GM12878 (cell line): Measurements from ENCODE around the gene LCE3E. TPM values are rescaled to one million over a fixed set of nuclear protein-coding genes. Genes with fewer than 3 reads are reported as not detected.

ENCODE experiments used
- ATAC-seq: fragments of 200-7000 bp; cut with Tn5 transposase; 3 replicates; pipeline ENCODE4 v1.9.1; 2020; ENCODE audit warnings: mild to moderate bottlenecking, moderate library complexity
- BruUV-seq: library from RNA; stranded (reverse); fragments of 400-500 nt; replicated peaks from 2 replicates; lab custom pipeline; 2021; lab: Mats Ljungman, UMichigan
- CTCF ChIA-PET: fragments of 300-600 bp; sonication (Branson Sonifier 250); formaldehyde crosslinking; extraction: SDS; loops from one replicate; lab custom pipeline; 2021; ENCODE audit warnings: inconsistent platforms; lab: Yijun Ruan, JAX
- POLR2A ChIA-PET: fragments of 350-600 bp; formaldehyde crosslinking; extraction: SDS; loops from one replicate; lab custom pipeline; 2021; ENCODE audit warnings: inconsistent platforms; lab: Charles Lee
- RAD21 ChIA-PET: fragments of 300-600 bp; sonication (Branson Sonifier 250); formaldehyde crosslinking; loops from one replicate; lab custom pipeline; 2023; ENCODE audit warnings: antibody characterized with exemption; ENCODE audit not compliant: unreplicated experiment; lab: Charles Lee
- SMC1A ChIA-PET: fragments of 300-600 bp; sonication (Branson Sonifier 250); formaldehyde crosslinking; loops from one replicate; lab custom pipeline; 2023; ENCODE audit not compliant: unreplicated experiment, uncharacterized antibody; lab: Charles Lee
- DNase-seq: peaks from one replicate; pipeline ENCODE4 v3.0.0-alpha.2; 2011; ENCODE audit warnings: low read depth, low spot score
- FAIRE-seq: peaks from 3 replicates; lab custom pipeline; 2011; peaks lifted over from hg19 to GRCh38; lab: Jason Lieb, UNC
- H2AFZ ChIP-seq: 2 replicates; pipeline ENCODE4 v1.6.0; 2011; ENCODE audit warnings: low read depth, low read length, control low read depth; ENCODE audit not compliant: control insufficient read depth
- H3K27ac ChIP-seq: 2 replicates; pipeline ENCODE4 v1.5.1; 2011; ENCODE audit warnings: control low read depth; ENCODE audit not compliant: control insufficient read depth, insufficient read depth
- H3K27me3 ChIP-seq, 2 experiments: replicated peaks in 1 of 2; 2 replicates each; pipeline versions ENCODE4 v1.6.0 to v1.6.1; 2011; ENCODE audit warnings: low read length in 1 of 2; ENCODE audit not compliant: control insufficient read depth in 2 of 2, insufficient read depth in 2 of 2
- H3K36me3 ChIP-seq, 2 experiments: 2 replicates each; pipeline ENCODE4 v1.5.1; 2011; ENCODE audit warnings: low read length in 1 of 2; ENCODE audit not compliant: control insufficient read depth in 2 of 2, insufficient read depth in 2 of 2
- H3K4me1 ChIP-seq: 2 replicates; pipeline ENCODE4 v1.6.1; 2011; ENCODE audit warnings: mild to moderate bottlenecking, low read length, moderate library complexity, mixed read lengths; ENCODE audit not compliant: control insufficient read depth, insufficient read depth
- H3K4me2 ChIP-seq: 2 replicates; pipeline ENCODE4 v1.6.0; 2011; ENCODE audit warnings: control low read depth; ENCODE audit not compliant: control insufficient read depth, insufficient read depth
- H3K4me3 ChIP-seq: fragments of 200-600 bp; sonication (generic); 2 replicates; pipeline ENCODE4 v1.5.1; 2016
- H3K79me2 ChIP-seq: 2 replicates; pipeline ENCODE4 v1.6.0; 2011; ENCODE audit warnings: low read length; ENCODE audit not compliant: control insufficient read depth, insufficient read depth
- H3K9ac ChIP-seq: 2 replicates; pipeline ENCODE4 v1.8.0; 2011; ENCODE audit warnings: low read length, control low read depth, mixed read lengths; ENCODE audit not compliant: control insufficient read depth, insufficient read depth
- H3K9me3 ChIP-seq: replicated peaks from 3 replicates; pipeline ENCODE4 v1.5.1; 2011; ENCODE audit warnings: mild to moderate bottlenecking, low read length; ENCODE audit not compliant: control insufficient read depth, insufficient read depth
- H4K20me1 ChIP-seq: 2 replicates; pipeline ENCODE4 v1.6.0; 2011; ENCODE audit not compliant: control insufficient read depth, insufficient read depth
- ASH2L ChIP-seq: fragments of 300-600, 200-600 bp; sonication (generic); IDR thresholded peaks from 2 replicates; pipeline ENCODE4 v1.6.1; 2017; ENCODE audit warnings: low read depth, mild to moderate bottlenecking, borderline replicate concordance
- CBFB ChIP-seq: IDR thresholded peaks from 2 replicates; pipeline ENCODE4 v1.6.1; 2016; ENCODE audit warnings: antibody characterized with exemption, low read depth
- CBX5 ChIP-seq: sonication (generic); IDR thresholded peaks from 2 replicates; pipeline ENCODE4 v1.6.1; 2016; ENCODE audit warnings: low read depth, moderate library complexity, mild to moderate bottlenecking, inconsistent platforms
- EGR1 ChIP-seq, 2 experiments: IDR thresholded peaks; 1 replicate in 1 of 2; 2 replicates in 1 of 2; pipeline ENCODE4 v1.6.1; 2011 to 2012; ENCODE audit warnings: low read depth in 2 of 2, low read length in 2 of 2, borderline replicate concordance in 1 of 2, mild to moderate bottlenecking in 1 of 2, moderate library complexity in 1 of 2
- FOS ChIP-seq: IDR thresholded peaks from 3 replicates; pipeline ENCODE4 v1.6.1; 2011; ENCODE audit warnings: borderline replicate concordance; ENCODE audit not compliant: insufficient read length; ENCODE audit errors: extremely low read depth
- FOXM1 ChIP-seq: IDR thresholded peaks from 2 replicates; pipeline ENCODE4 v1.6.1; 2012; ENCODE audit warnings: low read depth, mild to moderate bottlenecking, inconsistent platforms, low read length, moderate library complexity
- IKZF1 ChIP-seq: fragments of 450-650 bp; conservative IDR thresholded peaks from 2 replicates; pipeline ENCODE4 v1.6.1; 2017; ENCODE audit warnings: antibody characterized with exemption, mild to moderate bottlenecking
- IKZF2 ChIP-seq, 2 experiments: fragments of 450-650 bp; IDR thresholded peaks; 2 replicates each; pipeline ENCODE4 v1.6.1; 2017; ENCODE audit warnings: mild to moderate bottlenecking in 2 of 2, moderate library complexity in 2 of 2
- IRF5 ChIP-seq: fragments of 450-650 bp; IDR thresholded peaks from 2 replicates; pipeline ENCODE4 v1.6.1; 2017; ENCODE audit warnings: borderline replicate concordance
- MAX ChIP-seq: IDR thresholded peaks from 2 replicates; pipeline ENCODE4 v1.6.1; 2012; ENCODE audit warnings: low read depth, low read length, improper control_type of control experiment
- MTA3 ChIP-seq: IDR thresholded peaks from 2 replicates; pipeline ENCODE4 v1.6.1; 2012; ENCODE audit warnings: low read length, inconsistent platforms, borderline replicate concordance
- NFYB ChIP-seq: IDR thresholded peaks from 2 replicates; pipeline ENCODE4 v1.6.1; 2011; ENCODE audit warnings: low read depth, mild to moderate bottlenecking, low read length, improper control_type of control experiment, moderate library complexity; ENCODE audit not compliant: insufficient read depth
- NR2C2 ChIP-seq: IDR thresholded peaks from 2 replicates; pipeline ENCODE4 v1.6.1; 2011; ENCODE audit warnings: borderline replicate concordance, low read depth; ENCODE audit not compliant: control insufficient read depth, insufficient read length
- PML ChIP-seq: IDR thresholded peaks from 2 replicates; pipeline ENCODE4 v1.6.1; 2012; ENCODE audit warnings: low read length, inconsistent platforms
- RBBP5 ChIP-seq: fragments of 200-600 bp; sonication (generic); conservative IDR thresholded peaks from 2 replicates; pipeline ENCODE4 v1.6.1; 2016
- SIX5 ChIP-seq: IDR thresholded peaks from 2 replicates; pipeline ENCODE4 v1.6.1; 2011; ENCODE audit warnings: mild to moderate bottlenecking, low read depth, low read length, moderate library complexity; ENCODE audit not compliant: severe bottlenecking
- SMAD5 ChIP-seq: IDR thresholded peaks from 2 replicates; pipeline ENCODE4 v1.6.1; 2016; ENCODE audit warnings: antibody characterized with exemption, low read depth
- STAT3 ChIP-seq: IDR thresholded peaks from 2 replicates; pipeline ENCODE4 v1.6.1; 2011; ENCODE audit warnings: low read depth, low read length, improper control_type of control experiment
- YY1 ChIP-seq: IDR thresholded peaks from 2 replicates; pipeline ENCODE4 v1.6.1; 2011; ENCODE audit warnings: low read depth, mild to moderate bottlenecking, low read length
- ZSCAN29 ChIP-seq: fragments of 450-650 bp; IDR thresholded peaks from 2 replicates; pipeline ENCODE4 v1.6.1; 2017; ENCODE audit warnings: mild to moderate bottlenecking, moderate library complexity
- WGBS: methylation state at CpG from one replicate; pipeline ENCODE4 v1.1.6; 2016; ENCODE audit warnings: low lambda C conversion rate; ENCODE audit not compliant: insufficient replicate concordance, insufficient coverage; ENCODE audit errors: missing lambda C conversion rate; 5-methylcytosine and 5-hydroxymethylcytosine counted together
- in situ Hi-C: fragments of 300-500 bp; cut with MboI; formaldehyde crosslinking; loops from 9 replicates; pipeline ENCODE4 v1.14.3; 2018; ENCODE audit warnings: mixed read lengths
- intact Hi-C: fragments of 100-400 bp; cut with micrococcal nuclease; formaldehyde crosslinking; loops from one replicate; pipeline ENCODE4 v1.14.2; 2022; ENCODE audit not compliant: unreplicated experiment
- polyA plus RNA-seq, 11 experiments: library from polyadenylated mRNA; depleted of rRNA in 4 of 11; unstranded in 6 of 11; stranded (reverse) in 5 of 11; fragments of >200 nt; fragmentation: Nextera tagmentation in 4 of 11; fragmentation: Illumina TruSeq in 1 of 11; extraction: Ambion mirVana in 4 of 11; extraction: Trizol in 1 of 11; gene quantifications; 1 replicate in 1 of 11; 2 replicates in 10 of 11; pipeline versions ENCODE4 v1.2.1 to v1.2.3, GENCODE V29; 2011 to 2016; ENCODE audit warnings: inconsistent platforms in 2 of 11, missing spikeins in 2 of 11, low read depth in 1 of 11
- total RNA-seq, 4 experiments: library from RNA; depleted of rRNA in 3 of 4; stranded (reverse); fragments of >200 nt in 3 of 4; fragmentation: Illumina TruSeq in 1 of 4; extraction: Trizol in 1 of 4; gene quantifications; 2 replicates each; pipeline versions ENCODE4 v1.2.1 to v1.2.3, GENCODE V29; 2013 to 2021

Gene LCE3E
- total and polyA plus RNA-seq, 10 of the 15 experiments (the other 5 are each of a cell fraction or from before 2014, with no cell fraction given) = not detected

GRCh38 chr1:152596986-152597385 is 30.4 kb upstream of the LCE3E start:
- SMC1A ChIA-PET = no interaction called here
- Histone ChIP-seq H3K27ac (no peak overlapping the region), H3K4me1 (no peaks in the 10 kb centered on the region), H3K9me3 (no peaks in the 10 kb centered on the region), H3K4me2 (no peak overlapping the region), H4K20me1 (no peaks in the 10 kb centered on the region), H3K79me2 (no peaks in the 10 kb centered on the region), H3K9ac (no peak overlapping the region), H3K36me3 (no peaks in the 10 kb centered on the region), H2AFZ (no peak overlapping the region), H3K4me3 (no peak overlapping the region), H3K27me3 (no peaks in the 10 kb centered on the region)
- no peak for FAIRE-seq
- in situ Hi-C loops = no loop called here
- DNase-seq = no peak
- CTCF ChIA-PET = no interaction called here
- WGBS = 0% methylated on average over 2 of the region's 2 CpGs
- intact Hi-C loops = no loop called here
- RAD21 ChIA-PET = no interaction called here
- POLR2A ChIA-PET = no interaction called here
- no peak for ATAC-seq
- BruUV-seq = no TSS peak
- TF ChIP-seq NR2C2 (no peak), MTA3 (no peak), ASH2L (no peak), CBX5 (no peak), FOXM1 (no peak), MAX (no peak), YY1 (no peak), IRF5 (no peak), SMAD5 (no peak), EGR1 (IDR thresholded peaks at IDR 0.05; ENCODE audit: borderline replicate concordance in 1 of 2, low read depth in 2 of 2, low read length in 2 of 2) (no peak), NFYB (no peak), SIX5 (no peak), PML (no peak), ZSCAN29 (no peak), FOS (no peak), CBFB (no peak), IKZF1 (no peak), STAT3 (no peak), IKZF2 (IDR thresholded peaks at IDR 0.05) (no peak), RBBP5 (no peak)
